HAP-1 (cell line): ENCODE results near the gene BRS3.
"Not testable (repeated sequence)": the region's sequence is repeated elsewhere in the genome, so short reads cannot be mapped to it uniquely, and the experiment has no call there.

Experiments used
- DNase-seq, 2 experiments: peaks; one replicate each; pipeline ENCODE4 v3.0.0-alpha.2; 2016 to 2020; ENCODE audit warnings: low spot score in 2 of 2
- H3K27me3 ChIP-seq: fragments of 250-450 bp; sonication (Bioruptor Pico); 2 replicates; pipeline ENCODE4 v1.5.1; 2020; ENCODE audit warnings: low read depth, mild to moderate bottlenecking, moderate library complexity
- H3K36me3 ChIP-seq: fragments of 250-450 bp; sonication (Bioruptor Pico); replicated peaks from 2 replicates; pipeline ENCODE4 v1.5.1; 2020; ENCODE audit warnings: mild to moderate bottlenecking
- H3K4me1 ChIP-seq: fragments of 250-450 bp; sonication (Bioruptor Pico); 2 replicates; pipeline ENCODE4 v1.5.1; 2020; ENCODE audit warnings: mild to moderate bottlenecking
- H3K4me3 ChIP-seq: fragments of 250-450 bp; sonication (Bioruptor Pico); 2 replicates; pipeline ENCODE4 v1.5.1; 2020; ENCODE audit warnings: mild to moderate bottlenecking, moderate library complexity
- H3K9me3 ChIP-seq: fragments of 250-450 bp; sonication (Bioruptor Pico); 2 replicates; pipeline ENCODE4 v1.5.1; 2020; ENCODE audit warnings: mild to moderate bottlenecking, moderate library complexity
- in situ Hi-C: fragments of 300-500 bp; cut with MboI; formaldehyde crosslinking; loops from 3 replicates; pipeline ENCODE4 v1.14.3; 2020; ENCODE audit warnings: low sequenced_read_pairs, inconsistent platforms, mixed read lengths

Gene BRS3

DNA sequence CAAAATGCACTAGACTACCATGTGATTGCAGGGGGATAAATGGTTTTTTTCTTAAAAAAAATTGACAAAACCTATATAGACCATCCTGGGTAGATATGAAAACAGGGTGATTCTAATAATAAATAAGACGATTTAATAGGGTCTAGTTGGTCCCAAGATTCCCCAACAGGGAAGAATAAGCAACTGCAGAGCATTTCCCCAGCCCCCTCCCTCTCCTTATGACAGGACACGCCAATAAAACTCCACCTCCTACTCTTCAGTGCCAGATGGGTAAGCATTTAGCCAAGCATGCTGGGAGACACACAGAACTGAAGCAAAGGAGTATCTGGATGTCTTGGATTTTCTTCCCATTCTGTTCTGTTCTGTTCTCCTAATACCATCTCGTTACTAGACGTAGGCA lies at the start of gene BRS3:
Gene BRS3 (plus strand): TSS at position 301 of the 400 bp plus-strand sequence. CDS start 168 bp downstream, outside the sequence.
- DNase-seq: no peak
- in situ Hi-C loops: no loop called here
- Histone ChIP-seq H3K36me3 (no peaks in the 10 kb centered on the region), H3K9me3 (no peaks in the 10 kb centered on the region), H3K4me1 (no peaks in the 10 kb centered on the region), H3K27me3 (peaks cover 38% of the 10 kb centered on the region), H3K4me3 (no peak within 1 kb of the TSS)

DNA sequence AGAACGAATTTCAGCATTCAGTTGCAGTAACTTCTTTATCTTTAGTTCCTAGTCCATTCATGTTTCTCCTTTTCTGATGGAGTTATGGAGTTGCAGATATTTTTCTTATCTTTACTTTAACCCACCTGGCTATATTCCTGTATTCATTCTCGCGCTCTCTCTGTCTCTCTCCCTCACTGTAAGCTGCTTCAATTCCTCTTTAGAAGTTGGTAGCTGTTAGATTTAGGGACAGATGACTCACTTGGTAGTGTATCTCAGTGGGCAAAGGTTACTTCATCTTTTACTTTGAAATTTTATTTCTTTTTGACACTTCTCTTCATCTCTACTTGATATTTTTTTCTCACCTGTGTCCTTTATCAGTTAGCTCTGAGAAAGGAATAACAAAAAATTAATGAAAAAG lies 49.6 kb upstream of the BRS3 start:
- Histone ChIP-seq H3K4me1 (no peaks in the 10 kb centered on the region), H3K9me3 (no peaks in the 10 kb centered on the region), H3K36me3 (no peaks in the 10 kb centered on the region), H3K27me3 (no peaks in the 10 kb centered on the region), H3K4me3 (no peak overlapping the region)
- no peak for DNase-seq
- in situ Hi-C loops: no loop called here

DNA sequence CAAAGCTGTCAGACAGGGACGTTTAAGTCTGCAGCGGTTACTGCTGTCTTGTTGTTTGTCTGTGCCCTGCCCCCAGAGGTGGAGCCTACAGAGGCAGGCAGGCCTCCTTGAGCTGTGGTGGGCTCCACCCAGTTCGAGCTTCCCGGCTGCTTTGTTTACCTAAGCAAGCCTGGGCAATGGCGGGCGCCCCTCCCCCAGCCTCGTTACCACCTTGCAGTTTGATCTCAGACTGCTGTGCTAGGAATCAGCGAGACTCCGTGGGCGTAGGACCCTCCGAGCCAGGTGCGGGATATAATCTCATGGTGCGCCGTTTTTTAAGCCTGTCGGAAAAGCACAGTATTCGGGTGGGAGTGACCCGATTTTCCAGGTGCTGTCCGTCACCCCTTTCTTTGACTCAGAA lies 42.1 kb upstream of the BRS3 start:
- H3K4me1 ChIP-seq, H3K4me3 ChIP-seq, H3K36me3 ChIP-seq, DNase-seq, H3K27me3 ChIP-seq, H3K9me3 ChIP-seq, in situ Hi-C loops: not testable (repeated sequence)

DNA sequence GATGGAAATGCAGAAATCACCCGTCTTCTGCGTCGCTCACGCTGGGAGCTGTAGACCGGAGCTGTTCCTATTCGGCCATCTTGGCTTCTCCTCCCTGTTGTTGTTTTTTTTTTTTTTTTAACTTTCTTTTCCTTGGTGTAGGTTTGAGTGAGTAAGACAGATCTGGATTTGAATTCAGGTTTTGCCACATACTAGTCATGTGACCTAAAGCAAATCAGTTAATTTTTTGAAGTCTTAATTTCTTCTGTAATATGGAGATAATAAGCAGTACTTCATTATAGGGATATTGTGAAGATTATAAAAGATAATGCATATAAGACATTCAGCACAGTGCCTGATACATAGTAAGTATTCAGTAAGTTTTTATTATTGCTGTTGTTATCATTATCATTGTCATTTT lies 41.5 kb upstream of the BRS3 start:
- DNase-seq: no peak
- Histone ChIP-seq H3K27me3 (0 out of 2 replicates have a peak, but pooled peaks cover 3% of the 10 kb centered on the region), H3K4me3 (no peak overlapping the region), H3K4me1 (no peaks in the 10 kb centered on the region), H3K9me3 (peaks cover 2% of the 10 kb centered on the region; the same call in 1 of the 2 replicates), H3K36me3 (no peaks in the 10 kb centered on the region)
- in situ Hi-C loops: no loop called here

DNA sequence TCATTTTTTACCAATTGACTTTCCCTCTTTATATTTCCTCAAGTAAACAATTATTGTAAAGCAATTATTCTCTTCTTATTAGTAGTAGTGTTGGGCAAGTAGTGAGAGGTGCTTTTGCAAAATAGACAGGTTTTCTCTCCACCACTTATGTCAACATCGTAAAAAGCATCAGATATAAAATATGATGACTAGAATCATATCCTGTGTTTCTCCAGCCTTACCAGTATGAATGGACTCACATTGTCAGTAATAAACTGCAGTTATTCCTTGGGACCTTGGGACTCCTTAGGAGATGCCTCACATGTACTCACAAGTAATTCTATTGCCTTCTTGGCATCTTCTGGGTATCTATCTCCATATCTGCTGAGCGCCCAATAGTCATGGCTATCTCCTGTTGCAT lies 40.4 kb upstream of the BRS3 start:
- Histone ChIP-seq H3K27me3 (0 out of 2 replicates have a peak, but pooled peaks cover 3% of the 10 kb centered on the region), H3K4me3 (no peak overlapping the region), H3K9me3 (peaks cover 2% of the 10 kb centered on the region; the same call in 1 of the 2 replicates), H3K36me3 (no peaks in the 10 kb centered on the region), H3K4me1 (no peaks in the 10 kb centered on the region)
- no peak for DNase-seq
- in situ Hi-C loops: no loop called here

DNA sequence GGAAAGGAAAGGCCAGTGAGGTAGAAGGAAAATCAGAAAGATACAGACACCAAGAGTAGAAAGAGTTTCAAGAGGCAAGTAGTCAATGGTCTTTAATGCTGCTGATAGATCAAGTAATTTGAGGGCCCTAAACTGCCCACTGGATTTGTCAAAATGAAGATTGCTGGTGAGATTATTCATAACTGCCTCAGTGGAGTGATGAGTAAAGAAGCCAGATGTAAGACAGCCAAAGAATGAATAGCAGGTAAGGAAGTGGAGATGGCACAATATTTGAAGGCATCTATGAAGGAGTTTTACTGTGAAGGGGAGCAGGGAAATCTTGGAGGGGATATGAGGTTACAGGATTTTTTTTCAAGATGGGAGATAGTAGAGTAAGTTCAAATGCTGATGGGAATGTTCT lies 39.8 kb upstream of the BRS3 start:
- peaks cover 2% of the 10 kb centered on the region; the same call in 1 of the 2 replicates for H3K9me3 ChIP-seq
- in situ Hi-C loops: no loop called here
- no peak for DNase-seq

DNA sequence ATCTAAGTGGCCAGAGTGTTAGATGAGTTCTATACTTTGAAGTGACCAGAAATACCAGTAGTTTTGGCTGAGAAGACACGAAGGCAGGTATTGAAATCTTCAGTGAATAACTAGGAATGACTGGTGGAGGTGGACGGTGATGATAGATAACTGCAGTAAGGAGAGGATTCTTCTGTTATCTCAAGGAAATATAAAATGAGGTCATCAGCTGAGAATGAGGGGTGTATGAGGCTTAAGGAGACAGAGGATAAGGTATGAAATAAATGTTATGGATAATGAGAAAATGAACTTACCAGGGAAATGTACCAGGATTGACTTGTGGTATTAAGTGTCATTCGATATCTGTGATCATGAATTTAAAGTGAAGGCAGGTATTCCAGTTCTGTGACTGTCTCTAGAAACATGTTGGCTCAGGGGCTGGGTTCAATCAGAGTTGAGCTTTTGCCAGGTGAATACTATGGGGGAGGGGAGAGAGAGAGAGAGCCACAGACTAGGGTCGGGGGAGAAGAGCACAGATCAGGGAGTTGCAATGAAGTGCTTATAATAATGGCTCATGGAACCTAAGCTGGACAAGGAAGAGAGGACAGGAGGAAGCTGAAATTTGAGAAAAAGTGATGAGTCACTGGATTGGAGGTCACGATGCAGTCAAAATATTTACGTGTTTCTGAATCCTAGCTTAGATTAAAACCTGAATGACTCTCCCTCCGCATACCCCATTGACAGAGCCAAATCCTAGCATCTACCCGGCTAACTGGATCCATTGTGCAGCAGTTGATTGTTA lies 37.5 kb upstream of the BRS3 start:
- Histone ChIP-seq H3K27me3 (0 out of 2 replicates have a peak, but pooled peaks cover 3% of the 10 kb centered on the region), H3K4me1 (no peaks in the 10 kb centered on the region), H3K4me3 (no peak overlapping the region), H3K9me3 (peaks cover 2% of the 10 kb centered on the region; the same call in 1 of the 2 replicates), H3K36me3 (no peaks in the 10 kb centered on the region)
- DNase-seq: no peak
- in situ Hi-C loops: no loop called here

More for the DNA sequence above, 39.8 kb upstream of the BRS3 start:
- H3K4me3 ChIP-seq: no peak overlapping the region
- H3K36me3 ChIP-seq: no peaks in the 10 kb centered on the region
- 0 out of 2 replicates have a peak, but pooled peaks cover 3% of the 10 kb centered on the region for H3K27me3 ChIP-seq
- no peaks in the 10 kb centered on the region for H3K4me1 ChIP-seq

DNA sequence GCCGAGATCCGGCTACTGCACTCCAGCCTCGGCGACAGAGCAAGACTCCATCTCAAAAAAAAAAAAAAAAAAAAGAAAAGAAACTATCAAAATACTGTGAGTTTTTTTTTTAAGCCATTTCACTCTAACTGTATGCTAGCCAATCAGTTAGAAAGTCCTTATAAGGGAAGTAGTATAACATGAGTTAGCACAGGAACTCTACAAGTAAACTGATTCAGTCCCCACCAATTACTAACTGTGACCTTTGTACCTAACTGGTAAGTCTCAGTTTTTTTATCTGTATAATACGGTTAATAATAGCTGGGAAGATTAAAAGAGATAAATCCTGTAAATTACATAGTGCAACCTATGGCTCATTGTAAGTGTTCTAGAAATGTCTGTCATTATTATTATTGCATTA lies 35.1 kb upstream of the BRS3 start:
- no peaks in the 10 kb centered on the region for H3K9me3 ChIP-seq
- no peak for DNase-seq
- in situ Hi-C loops: no loop called here
- no peaks in the 10 kb centered on the region for H3K4me1 ChIP-seq
- no peak overlapping the region for H3K4me3 ChIP-seq
- H3K27me3 ChIP-seq: no peaks in the 10 kb centered on the region
- no peaks in the 10 kb centered on the region for H3K36me3 ChIP-seq

DNA sequence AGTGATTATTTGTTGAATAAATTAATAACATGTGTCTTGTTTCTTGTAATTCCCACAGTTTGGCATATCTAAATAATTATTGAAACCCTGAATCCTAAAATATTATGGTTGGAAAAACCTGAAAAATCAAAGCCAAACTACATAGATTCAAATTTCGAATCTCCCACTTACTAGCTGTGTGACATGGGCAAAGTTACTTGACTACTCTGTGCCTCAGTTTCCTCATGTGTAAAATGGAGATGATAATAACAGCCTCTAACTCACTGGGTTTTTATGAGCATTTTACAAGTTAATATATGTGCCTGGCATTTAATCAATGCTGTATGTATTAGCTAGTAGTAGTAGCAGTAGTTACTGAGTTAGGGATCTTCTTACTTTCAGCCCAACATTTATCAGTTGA lies 34.6 kb upstream of the BRS3 start:
- H3K4me3 ChIP-seq: no peak overlapping the region
- H3K36me3 ChIP-seq: no peaks in the 10 kb centered on the region
- in situ Hi-C loops: no loop called here
- H3K9me3 ChIP-seq: no peaks in the 10 kb centered on the region
- H3K27me3 ChIP-seq: no peaks in the 10 kb centered on the region
- no peak for DNase-seq
- H3K4me1 ChIP-seq: no peaks in the 10 kb centered on the region

DNA sequence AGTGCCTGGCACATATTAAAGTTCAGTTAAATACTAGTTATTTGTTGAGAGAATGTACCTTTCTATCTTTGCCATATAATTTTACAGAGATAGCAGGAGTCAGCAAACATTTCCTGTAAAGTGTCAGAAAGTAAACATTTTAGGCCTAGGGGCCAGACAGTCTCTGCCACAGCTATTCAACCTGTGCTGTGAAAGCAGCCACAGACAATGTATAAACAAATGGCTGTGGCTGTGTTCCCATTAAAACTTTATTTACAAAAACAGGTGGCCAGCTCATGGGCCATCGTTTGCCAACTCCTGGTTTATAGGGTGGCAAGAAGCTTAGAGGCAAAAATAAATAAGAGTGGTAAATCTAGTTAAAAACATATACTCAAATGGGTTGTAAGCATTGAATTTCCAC lies 34.0 kb upstream of the BRS3 start:
- Histone ChIP-seq H3K9me3 (no peaks in the 10 kb centered on the region), H3K4me1 (no peaks in the 10 kb centered on the region), H3K4me3 (no peak overlapping the region), H3K36me3 (no peaks in the 10 kb centered on the region), H3K27me3 (no peaks in the 10 kb centered on the region)
- no peak for DNase-seq
- in situ Hi-C loops: no loop called here

DNA sequence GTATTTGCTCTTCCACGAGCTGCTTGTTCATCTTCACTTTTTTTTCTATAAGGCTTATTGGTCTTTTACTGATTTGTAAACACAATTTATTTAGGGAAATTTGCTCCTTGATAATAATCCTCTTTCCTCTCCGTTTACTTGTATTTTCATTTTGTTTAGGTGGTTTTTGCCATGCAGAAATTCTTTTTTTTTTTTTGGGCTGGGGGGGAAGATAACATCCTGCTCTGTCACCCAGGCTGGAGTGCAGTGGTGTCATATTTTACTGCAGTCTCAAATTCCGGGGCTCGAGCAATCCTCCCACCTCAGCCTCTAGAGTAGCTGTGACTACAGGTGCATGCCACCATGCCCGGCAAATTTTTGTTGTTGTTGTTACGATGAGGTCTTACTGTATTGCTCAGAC lies 31.6 kb upstream of the BRS3 start:
- Histone ChIP-seq H3K9me3 (no peaks in the 10 kb centered on the region), H3K36me3 (no peaks in the 10 kb centered on the region), H3K4me3 (no peak overlapping the region), H3K4me1 (no peaks in the 10 kb centered on the region), H3K27me3 (no peaks in the 10 kb centered on the region)
- no peak for DNase-seq
- in situ Hi-C loops: no loop called here

DNA sequence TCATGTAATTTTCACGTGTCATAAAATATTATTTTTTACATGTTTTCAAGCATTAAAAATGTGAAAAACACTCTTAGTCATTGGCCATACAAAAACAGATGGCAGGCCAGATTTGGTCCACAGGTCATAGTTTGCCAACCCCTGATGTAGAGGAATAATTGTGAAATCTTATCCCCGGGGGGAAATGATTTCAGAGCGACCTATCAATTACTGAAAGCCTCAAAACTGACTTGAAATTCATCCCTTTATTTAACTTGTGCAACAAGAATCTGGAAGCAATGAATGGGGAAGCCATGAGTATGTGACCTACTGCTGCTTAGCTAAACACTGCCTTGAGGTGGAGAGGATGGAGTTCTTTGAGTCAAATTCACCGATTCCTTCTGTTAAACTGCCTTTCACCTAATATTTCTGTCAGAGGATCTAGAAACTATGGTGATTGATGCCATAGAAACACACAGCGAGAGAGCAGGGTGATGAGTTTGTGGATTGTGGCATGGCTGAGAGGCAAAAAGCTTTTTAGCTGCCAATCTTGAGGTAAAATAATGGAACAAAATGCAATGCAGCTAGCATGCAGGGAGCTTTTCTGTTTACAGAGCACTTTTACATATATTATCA lies 30.3 kb upstream of the BRS3 start:
- H3K36me3 ChIP-seq: no peaks in the 10 kb centered on the region
- H3K4me3 ChIP-seq: no peak overlapping the region
- no peak for DNase-seq
- in situ Hi-C loops: no loop called here
- no peaks in the 10 kb centered on the region for H3K9me3 ChIP-seq
- no peaks in the 10 kb centered on the region for H3K27me3 ChIP-seq
- no peaks in the 10 kb centered on the region for H3K4me1 ChIP-seq

DNA sequence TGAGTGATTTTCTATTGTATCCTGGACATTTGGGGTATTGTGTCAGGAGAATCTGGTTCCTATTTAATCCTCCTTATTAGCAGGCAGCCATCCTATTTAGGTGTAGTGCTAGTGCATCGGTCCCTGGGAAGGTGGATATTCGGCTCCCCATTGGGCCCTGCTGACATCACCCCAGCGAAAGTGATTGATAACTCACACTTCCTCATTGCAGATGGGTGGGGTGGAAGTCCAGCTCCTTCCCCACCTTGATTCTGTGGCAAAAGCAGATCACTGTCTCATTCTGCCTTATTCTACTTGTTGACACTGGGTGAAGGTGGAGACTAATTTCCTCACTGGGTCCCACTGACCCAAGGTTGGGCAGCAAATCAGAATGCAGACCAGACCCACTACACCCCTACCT lies 23.2 kb upstream of the BRS3 start:
- Histone ChIP-seq H3K4me3 (no peak overlapping the region), H3K4me1 (peaks cover 3% of the 10 kb centered on the region), H3K27me3 (no peaks in the 10 kb centered on the region), H3K36me3 (no peaks in the 10 kb centered on the region), H3K9me3 (no peaks in the 10 kb centered on the region)
- in situ Hi-C loops: no loop called here
- no peak for DNase-seq

DNA sequence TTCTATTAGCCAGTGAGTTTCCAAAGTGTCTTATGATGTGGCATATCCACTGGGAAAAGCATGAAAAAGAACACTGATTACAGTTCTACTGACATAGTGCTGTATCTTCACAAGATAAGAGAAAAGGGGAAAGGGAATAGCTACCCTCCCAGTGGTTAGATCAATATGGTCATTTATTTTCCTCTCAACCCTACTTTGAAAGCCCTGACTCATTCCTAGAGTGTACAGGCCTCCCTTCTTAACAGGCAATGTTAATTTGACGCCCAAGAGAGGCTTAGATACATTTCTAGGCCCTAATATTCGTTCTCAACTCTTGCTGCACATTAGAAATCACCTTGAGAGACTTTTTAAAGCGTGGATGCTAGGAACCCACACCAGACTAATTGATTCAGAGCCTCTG lies 20.4 kb upstream of the BRS3 start:
- in situ Hi-C loops: no loop called here
- Histone ChIP-seq H3K9me3 (no peaks in the 10 kb centered on the region), H3K4me1 (peaks cover 4% of the 10 kb centered on the region), H3K36me3 (no peaks in the 10 kb centered on the region), H3K4me3 (no peak overlapping the region), H3K27me3 (no peaks in the 10 kb centered on the region)
- no peak for DNase-seq
